Heart left ventricle (tissue), 13 donors: Measurements from ENCODE around the gene RPL35.
"Not testable (repeated sequence)": the region's sequence is repeated elsewhere in the genome, so short reads cannot be mapped to it uniquely, and the experiment has no call there.

ENCODE experiments used
- POLR2A ChIP-seq, 2 donors: fragments of 450-650 bp; IDR thresholded peaks; one replicate each; pipeline ENCODE4 v1.6.1; 2017; ENCODE audit warnings: antibody characterized with exemption in 2 of 2, mild to moderate bottlenecking in 2 of 2, moderate library complexity in 2 of 2
- TF ChIP-seq, protein P1 (sequence below), 12 donors: fragments of 200-600 bp; sonication (generic) in 4 of 12; IDR thresholded peaks; one replicate each; pipeline versions ENCODE4 v1.5.0 to v1.8.0; 2018 to 2022; ENCODE audit warnings: antibody characterized with exemption in 12 of 12, mild to moderate bottlenecking in 5 of 12
- donor health status: ischemic (EF 13 %, LVEDD 7.1; RV severe dilation, severe dysfunction).
- donor health status: DM: no; HTN: yes; CAD: no.
- donor health status: DM: no; HTN: no; CAD: no.
- donor health status: ischemic (EF 25% LVEDD 6.9; RV normal size, moderate dysfunction).
- donor health status: ischemic (EF 25% LVEDD 5.7; RV mildly dilated, moderate dysfunction).
- donor health status: ischemic (EF 35%, LVEDD 5.7; RV mildly dilated, moderate dysfunction).
- donor health status: nonischemic (EF 11% LVEDD 7.7; RV severe dilation, severe dysfunction).
- donor health status: DM: yes; HTN: yes; CAD: no.
- donor health status: PGD.
- donor health status: ischemic (EF 29% LVEDD 5.4; RV normal size, mild dysfunction).
- donor health status: nonischemic (EF 23%, LVEDD 6.1; RV moderate dilation, normal function).

DNA sequence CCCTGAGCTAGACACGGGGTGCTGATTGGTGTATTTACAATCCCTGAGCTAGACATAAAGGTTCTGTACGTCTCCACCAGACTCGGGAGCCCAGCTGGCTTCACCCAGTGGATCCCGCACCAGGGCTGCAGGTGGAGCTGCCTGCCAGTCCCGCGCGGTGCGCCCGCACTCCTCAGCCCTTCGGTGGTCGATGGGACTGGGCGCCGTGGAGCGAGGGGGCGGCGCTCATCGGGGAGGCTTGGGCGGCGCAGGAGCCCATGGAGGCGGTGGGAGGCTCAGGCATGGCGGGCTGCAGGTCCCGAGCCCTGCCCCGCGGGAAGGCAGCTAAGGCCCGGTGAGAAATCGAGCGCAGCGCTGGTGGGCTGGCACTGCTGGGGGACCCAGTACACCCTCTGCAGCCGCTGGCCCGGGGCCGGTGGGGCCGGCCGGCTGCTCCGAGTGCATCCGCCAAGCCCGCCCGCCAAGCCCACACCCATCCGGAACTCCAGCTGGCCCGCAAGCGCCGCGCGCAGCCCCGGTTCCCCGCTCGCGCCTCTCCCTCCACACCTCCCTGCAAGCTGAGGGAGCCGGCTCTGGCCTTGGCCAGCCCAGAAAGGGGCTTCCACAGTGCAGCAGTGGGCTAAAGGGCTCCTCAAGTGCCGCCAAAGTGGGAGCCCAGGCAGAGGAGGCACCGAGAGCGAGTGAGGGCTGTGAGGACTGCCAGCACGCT is 23.0 kb downstream of the RPL35 start:
- not testable (repeated sequence) for TF ChIP-seq POLR2A (IDR thresholded peaks at IDR 0.05)
- TF ChIP-seq, protein P1, sequence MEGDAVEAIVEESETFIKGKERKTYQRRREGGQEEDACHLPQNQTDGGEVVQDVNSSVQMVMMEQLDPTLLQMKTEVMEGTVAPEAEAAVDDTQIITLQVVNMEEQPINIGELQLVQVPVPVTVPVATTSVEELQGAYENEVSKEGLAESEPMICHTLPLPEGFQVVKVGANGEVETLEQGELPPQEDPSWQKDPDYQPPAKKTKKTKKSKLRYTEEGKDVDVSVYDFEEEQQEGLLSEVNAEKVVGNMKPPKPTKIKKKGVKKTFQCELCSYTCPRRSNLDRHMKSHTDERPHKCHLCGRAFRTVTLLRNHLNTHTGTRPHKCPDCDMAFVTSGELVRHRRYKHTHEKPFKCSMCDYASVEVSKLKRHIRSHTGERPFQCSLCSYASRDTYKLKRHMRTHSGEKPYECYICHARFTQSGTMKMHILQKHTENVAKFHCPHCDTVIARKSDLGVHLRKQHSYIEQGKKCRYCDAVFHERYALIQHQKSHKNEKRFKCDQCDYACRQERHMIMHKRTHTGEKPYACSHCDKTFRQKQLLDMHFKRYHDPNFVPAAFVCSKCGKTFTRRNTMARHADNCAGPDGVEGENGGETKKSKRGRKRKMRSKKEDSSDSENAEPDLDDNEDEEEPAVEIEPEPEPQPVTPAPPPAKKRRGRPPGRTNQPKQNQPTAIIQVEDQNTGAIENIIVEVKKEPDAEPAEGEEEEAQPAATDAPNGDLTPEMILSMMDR (IDR thresholded peaks at IDR 0.05), result not testable (repeated sequence)
